GM21447 (cell line): ENCODE measurements around the gene SLF1.

ENCODE experiments used
- ATAC-seq: cut with Tn5 transposase; IDR thresholded peaks from one replicate; pipeline ENCODE4 v1.9.1; 2021; ENCODE audit not compliant: unreplicated experiment

Gene SLF1

DNA sequence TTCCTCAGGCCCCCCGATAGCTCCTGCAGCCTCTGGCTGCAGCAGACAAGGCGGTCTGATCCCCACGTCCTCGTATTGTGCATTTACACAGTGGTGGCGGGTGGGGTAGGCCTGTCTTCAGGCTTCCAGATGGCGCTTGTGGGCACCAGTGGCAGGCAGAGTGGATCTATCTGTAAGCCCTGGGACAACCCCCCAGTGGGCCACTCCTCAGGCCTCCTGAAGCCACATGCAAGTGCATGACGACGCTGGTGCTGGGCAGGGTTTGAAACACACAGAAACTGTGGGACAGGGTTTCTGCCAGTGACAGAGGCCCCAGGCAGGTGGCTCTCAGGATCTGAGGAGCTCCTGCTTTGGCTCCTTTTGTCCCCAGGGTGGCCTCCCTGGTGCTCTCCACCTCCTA is 42.0 kb downstream of the SLF1 start:
- no peak for ATAC-seq

DNA sequence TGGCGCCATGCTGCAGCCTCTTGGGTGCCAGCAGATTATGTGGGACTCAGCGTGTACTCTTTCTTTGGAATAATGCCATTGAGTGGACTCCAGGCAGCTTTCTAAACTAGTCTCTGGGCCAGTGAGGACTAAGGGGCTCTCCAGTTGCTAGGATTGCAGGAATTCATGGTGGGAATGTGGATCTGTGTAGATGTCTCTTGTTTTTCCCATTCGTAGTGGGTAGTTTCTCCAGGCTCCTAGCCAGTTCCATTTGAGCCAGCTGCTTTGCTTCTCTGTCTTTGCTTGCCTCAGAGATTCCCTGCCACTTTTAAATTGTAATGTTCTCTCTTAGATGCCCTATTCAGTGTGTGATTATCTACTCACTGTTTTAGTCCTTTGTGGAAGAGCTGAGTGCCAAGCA is 42.6 kb downstream of the SLF1 start:
- ATAC-seq, result no peak

DNA sequence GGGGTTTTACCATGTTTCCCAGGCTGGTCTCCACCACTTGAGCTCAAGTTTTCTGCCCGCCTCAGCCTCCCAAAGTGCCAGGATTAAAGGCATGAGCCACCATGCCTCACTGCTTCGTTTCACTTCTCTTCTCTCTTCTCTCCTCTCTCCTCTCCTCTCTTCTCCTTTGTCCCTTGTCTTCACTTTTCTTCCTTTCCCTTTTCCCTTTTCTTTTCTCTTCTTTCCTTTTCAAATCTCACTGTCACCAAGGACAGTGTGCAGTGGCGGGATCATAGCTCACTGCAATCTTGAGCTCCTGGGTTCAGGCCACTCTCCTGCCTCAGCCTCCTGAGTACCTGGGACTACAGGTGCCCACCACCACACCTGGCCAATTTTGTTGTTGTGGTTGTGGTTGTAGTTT is 49.5 kb downstream of the SLF1 start:
- ATAC-seq, result no peak

DNA sequence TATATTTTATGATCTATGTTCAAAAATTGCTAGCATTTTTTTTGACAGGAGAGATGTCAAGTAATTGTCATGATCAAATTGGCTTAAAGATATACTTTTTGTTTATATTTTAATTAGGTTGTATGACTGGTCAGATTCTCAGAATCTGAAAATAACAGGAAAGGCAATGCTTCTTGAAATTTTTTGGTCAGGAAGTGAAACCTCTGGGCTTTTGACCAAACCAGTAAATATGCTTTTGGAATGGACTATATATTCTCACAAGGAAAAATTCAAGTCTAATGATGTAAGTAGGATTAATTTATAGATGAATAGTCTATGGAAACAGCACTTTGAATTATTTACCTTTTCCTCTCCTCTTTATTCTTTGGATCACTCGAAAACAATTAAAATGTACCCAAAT is 52.3 kb downstream of the SLF1 start:
- ATAC-seq, result no peak

DNA sequence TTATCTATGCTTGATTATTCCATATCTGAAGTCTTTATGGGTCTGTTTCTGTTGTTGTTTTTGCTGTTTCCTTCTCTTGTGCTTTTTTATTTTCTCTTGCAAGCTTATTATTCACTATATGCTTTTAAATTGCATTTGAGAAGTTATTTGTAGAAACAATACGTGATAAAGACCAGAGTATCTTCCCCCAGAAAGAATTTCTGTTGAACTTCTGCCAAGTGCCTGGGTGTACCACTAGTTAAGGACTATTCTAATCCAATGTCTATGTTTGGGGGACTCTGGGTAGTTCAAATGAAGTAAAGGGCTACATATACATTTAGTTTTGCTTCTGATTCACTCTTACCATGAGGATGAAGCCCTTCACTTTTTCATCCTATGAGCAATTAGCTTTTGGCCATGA is 54.3 kb downstream of the SLF1 start:
- ATAC-seq, result no peak

DNA sequence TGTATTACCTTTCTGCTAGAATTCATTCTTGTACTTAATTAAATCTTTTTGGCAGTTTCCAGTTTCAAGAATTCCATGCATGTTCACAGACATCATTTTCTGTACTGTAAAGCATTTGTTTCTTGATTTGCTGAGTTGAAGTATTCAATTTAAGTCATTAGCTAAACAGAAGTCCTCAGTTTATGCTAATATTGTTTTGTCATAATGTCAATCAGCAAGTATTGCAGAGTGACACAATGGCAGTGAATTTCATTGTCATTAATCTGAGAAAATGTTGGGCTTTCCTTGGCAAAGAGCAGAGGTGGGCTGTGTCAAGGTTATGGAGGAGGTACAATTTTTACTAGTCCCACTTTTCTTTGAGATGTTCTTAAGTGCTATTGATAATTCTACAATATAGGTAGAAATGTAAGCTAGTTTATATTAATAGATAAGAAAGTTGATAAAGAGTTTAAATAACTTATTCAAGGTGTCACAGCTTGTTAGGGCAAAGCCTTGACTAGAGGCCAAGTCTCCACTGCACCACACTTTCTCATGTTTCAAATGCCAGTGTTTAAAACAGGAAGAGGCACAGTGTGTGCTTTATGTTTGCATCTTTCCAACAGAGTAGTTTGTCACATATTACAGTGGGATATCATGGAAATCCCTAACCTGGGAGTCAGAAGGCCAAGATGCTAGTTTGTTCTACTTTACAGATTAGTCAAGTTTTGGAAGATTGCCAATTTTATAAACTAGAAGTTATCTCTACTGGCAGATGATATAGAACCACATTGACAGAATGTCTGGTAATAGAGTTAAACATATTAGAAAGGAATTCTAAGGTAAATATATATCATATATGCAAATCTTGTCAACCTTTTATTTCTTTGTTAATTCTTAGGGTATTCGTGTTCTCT is 56.3 kb downstream of the SLF1 start:
- no peak for ATAC-seq

DNA sequence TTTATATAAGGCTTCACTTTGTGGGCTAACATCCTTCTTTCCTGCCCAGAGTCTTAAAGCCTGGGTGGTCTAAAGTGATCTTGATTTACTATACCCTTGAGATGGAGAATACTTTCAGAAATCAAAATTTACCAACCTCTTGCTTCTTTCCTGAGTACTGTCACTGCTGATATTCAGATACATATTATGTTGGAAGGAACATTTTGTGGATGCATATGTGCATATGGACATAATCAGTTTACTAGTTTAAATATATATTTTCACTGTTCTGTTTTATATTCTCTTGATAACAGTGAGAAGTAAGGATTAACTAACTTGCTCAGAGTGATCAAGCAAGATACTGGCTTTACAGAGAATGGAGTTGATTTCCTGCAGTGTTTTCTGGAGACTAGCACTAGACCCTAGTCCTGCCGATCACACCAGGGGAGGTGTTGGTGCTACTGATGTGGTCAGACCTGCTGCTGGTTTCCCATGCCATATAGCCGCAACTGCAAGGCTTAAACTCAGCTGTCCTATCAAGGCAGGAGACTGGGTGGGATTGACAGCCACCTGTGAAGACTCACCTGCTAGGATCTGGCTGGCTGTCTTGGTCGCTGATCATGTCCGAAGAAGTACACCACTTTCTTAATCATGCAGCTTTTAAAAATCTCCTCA is 57.6 kb downstream of the SLF1 start:
- ATAC-seq, result no peak

DNA sequence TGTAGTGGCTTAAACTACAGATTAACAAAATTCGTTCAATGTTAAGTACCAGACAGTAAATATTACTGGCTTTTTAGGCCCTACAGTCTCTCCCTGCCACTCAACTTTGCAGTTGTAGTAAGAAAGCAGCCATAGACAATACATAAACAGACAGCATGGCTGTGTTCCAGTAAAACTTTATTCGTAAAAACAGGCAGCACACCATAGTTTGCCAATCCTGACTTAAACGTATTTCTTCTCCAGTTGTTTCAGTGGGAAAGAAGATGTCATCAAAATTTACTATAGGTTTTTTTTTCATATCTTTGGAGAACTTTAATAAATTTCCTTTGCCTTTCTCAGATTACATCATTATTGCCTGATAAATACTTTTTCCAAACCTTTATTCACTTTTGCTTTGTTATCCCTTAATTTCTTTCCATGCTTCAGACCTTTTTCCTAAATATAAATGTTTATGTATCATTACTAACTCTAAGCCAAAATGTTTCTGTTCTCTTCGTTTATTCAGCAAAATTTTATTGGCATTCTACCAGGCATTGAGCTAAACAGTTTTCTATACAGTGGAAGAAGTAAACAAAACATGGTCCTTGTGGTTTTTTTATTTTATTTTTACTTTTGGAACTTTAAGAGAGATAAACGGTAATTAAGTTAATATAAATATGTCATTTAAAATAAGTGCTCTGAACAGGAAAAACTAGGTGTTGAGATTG is 64.5 kb downstream of the SLF1 start:
- no peak for ATAC-seq

DNA sequence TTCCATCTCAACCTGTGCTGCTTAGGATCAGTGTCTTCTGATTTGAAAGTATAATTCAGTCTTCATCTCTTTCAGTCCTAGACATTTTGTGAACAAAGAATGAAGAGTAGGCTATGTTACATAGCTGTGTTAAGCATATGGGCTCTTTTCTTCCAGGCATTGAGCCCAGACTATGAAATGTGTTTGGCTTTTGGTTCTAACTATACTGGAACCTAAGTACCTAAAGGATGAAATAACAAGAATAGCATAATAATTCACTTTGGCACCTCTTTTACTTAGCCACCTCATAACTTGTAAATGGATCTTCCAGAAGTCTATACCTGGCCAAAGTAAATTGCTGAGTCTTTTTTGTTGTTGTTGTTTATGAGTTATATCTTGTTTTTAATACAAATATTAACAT is 71.4 kb downstream of the SLF1 start:
- no peak for ATAC-seq

DNA sequence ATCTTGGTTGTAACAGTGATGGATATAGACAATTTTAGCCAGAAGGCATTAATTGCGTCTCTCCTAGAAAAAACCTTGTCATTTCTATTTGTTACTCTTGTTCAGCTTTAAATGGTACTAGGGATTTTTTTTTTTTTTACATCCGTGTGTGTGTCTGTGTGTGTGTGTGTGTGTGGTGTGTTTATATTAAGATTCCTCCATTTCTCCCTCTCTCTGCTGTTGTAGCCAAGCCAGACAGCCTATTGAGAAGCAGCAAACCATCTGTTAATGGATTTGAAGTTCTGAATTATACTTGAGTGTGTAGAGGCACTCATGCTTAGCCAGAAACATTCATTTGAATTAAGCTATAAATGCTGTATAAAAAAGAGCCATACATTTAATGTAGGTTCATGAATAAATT is 72.3 kb downstream of the SLF1 start:
- no peak for ATAC-seq

DNA sequence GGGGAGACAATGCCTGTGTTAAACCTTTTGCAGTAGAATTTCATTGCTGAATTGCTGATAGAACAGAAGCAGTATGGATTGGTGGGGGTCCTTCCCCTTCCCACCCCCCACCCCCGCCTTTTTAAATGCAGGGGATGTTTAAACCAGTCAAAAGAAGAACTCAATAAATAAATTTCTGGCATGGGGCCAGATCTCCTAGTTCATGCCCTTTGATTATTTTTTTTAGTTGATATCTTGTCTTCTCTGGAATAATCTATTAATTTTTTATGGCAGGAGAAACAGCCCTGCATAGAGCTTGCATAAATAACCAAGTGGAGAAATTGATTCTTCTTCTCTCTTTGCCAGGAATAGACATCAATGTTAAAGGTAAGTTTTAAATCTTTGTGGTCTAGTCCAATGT is 72.8 kb downstream of the SLF1 start:
- no peak for ATAC-seq

DNA sequence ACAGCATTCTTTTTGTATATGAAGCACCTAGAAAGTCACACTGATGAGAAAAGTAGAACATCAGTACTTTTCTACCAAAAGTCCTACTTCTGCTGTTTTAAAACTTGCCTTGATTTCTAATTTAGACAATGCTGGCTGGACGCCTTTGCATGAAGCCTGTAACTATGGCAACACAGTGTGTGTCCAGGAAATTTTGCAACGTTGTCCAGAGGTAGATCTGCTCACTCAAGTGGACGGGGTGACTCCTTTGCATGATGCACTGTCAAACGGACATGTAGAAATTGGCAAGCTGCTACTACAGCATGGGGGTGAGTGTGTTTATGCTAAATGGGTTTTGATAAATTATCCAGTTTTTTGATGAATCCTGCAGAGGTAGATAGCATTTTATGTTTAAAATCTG is 73.5 kb downstream of the SLF1 start:
- ATAC-seq, result no peak

DNA sequence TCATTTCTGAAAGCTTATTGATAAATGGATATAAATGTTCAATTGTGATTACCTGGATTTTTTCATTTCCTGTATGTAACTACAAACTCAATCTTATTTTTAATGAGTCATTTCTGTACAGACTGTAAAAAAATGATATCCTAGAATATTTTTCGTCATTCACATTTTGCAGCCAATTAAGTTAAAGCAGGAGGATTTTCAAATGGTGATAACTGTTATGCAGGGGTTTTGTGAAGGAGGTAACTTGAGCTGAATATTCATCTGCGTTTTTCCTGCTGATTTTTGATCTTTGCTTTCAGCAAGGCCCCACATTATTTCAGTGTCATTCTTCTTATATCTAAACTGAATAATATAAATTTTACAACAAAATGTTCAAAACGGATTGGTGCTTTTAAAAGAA is 74.1 kb downstream of the SLF1 start:
- no peak for ATAC-seq

DNA sequence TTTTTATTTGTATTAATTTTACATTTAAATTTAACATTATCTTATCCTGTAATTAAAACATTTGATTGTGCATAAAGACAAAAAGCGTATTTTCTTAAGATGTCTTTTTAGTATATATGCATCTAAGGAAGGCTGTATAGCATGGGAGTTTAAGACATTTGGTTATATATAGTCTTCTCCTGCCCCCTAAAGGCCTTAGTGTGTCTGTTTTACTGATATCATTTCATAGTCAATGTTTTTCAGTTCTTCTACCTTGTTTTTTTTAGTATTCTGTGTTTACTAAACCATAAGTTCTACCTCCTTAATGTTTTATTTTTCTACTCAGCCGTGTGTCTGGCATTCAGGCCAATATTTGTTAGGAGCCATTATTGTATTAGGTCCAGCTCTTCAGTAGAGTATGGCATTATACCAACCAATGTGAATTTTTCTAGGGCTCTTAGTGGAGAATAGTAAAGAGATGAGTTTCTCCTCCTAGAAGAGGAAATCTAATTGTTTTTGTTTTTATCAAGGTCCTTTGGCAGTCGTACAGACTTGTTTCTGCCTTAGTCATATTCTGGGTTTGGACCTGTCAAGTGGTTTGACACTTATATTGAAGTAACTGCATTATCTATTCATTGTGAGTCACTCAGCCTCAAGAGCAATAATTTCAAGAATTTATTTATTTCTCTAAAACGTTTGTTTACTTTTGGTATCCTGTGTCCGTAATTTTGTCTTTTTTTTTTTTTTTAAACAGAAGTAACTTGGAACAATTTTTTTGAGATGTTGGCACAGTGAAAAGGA is 74.8 kb downstream of the SLF1 start:
- peak; percentile 75 for ATAC-seq

DNA sequence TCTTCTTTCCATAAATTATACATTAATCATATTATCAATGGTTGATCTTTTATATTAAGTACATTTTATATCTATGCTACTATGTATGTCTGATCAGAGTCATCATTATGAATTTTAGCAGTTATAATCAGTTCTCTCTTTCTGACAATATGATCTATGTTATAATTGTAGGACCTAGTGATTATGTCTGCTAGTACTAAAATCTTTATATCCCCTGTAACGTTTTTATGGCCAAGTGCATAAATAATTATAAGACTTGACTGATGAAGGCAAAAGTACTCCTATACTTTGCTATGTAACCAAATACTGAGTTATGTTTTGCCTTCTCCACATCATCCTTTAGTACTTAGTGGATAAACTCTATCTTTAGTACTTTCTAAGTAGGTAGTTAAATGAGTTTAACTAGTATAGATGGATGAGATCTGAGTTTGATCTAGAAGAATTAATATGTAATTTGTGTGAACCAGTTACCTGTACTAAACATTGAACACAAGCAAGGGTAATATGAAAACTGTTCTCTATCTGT is 75.4 kb downstream of the SLF1 start:
- no peak for ATAC-seq

DNA sequence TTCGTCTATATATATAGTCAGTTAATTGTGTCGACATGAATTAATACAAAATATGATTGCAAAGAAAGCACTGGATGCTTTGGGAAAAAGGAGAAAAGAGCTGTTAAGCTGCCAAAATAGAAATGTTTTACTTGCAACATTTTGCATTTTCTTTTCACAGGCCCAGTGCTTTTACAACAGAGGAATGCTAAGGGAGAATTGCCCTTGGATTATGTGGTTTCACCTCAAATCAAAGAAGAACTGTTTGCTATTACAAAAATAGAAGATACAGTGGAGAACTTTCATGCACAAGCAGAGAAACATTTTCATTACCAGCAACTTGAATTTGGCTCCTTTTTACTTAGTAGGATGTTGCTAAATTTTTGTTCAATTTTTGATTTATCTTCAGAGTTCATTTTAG is 76.2 kb downstream of the SLF1 start:
- no peak for ATAC-seq

DNA sequence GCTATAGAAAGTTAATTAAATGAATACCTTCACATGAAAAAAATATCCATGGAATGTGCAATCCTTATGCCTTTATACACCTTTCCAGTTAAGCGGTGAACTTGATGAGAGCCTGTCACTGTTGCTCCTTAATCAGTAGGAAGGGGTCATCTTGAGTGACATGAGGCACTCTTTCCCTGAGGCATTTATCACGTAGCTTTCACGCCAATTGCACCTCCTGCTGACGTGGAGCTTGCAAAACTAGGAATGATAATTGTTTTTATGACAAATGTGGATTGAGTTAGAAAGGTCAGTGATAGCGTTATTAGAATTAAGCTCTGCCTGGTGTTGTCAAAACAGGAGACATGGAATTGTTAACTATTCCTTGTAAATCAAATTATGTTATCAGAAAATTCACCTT is 79.7 kb downstream of the SLF1 start:
- no peak for ATAC-seq

DNA sequence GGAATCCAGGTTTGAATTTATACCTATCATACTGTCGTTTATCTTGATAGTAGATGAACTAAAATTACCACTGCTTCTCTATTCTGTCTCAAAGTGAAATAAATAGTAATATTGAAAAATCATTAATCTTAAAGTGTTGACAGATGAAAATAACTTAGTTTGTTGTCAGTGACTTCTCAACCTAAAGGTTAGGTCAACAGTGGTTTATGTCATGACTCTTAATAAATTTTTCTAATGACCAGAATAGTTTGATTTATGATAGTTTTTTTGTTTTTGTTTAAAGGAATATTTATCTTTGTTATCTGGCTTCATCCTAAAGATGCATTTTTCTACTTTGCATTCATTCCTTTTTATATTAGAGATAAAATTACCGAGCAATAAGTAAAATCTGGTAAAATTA is 81.1 kb downstream of the SLF1 start:
- no peak for ATAC-seq

DNA sequence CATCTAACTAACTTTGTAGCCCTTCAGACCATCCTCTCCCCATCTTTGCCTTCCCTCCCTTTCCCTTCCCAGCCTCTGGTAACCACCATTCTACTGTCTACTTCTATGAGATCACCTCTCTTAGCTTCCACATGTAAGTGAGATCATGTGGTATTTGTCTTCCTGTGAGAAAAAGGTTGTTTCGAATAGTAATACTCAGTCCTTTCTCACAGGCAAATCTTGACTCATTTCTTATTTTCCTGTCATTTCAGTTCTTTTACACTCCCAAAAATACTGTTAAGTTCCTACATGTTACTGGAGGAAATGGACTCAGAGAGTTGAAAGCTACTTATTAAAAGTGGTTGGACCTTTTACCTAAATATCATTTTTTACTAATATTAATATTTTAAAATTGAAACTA is 82.1 kb downstream of the SLF1 start:
- peak; percentile 79 for ATAC-seq

DNA sequence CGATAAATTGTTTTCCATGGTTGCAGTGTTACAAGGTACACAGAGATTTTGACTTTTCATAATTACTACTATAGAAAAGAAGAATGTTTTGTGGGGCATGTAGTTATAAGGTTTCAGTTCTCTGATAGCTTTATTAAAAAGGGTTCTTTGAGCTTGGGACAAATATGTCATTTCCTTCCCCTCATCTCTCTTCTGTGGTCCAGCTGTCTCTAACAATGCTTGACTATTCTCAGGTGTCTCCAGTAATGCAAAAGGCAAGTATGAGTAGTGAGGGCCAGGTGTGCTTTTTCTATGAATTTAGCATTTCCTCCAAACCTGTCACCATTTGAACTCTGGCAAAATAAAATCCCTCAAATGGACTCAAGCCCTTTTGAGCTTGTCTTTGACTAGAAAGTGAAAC is 84.3 kb downstream of the SLF1 start:
- peak; percentile 74 for ATAC-seq

DNA sequence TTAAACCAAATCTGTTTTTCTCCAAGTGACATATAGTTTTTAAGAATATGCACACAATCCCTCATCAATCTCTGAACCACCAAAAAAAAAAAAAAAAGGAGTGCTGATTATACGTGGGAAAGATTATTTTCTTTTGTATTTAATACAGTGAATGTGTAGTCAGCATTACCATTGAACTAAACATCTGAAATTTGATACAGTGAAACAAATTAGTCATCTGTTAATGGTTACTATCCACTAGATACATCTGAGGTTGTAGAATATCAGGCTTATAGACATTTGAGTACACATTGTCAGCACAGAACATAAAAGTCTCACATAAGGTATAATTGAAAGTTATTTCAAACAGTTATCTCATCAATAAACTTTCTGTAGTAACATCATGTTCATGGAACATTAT is 87.0 kb downstream of the SLF1 start:
- ATAC-seq, result no peak
